Common myeloid progenitor, CD34-positive (primary cell): ENCODE results near the gene BBS9.

Source experiments
- CTCF ChIA-PET: fragments of 350-600 bp; sonication (Branson Sonifier 250); formaldehyde crosslinking; loops from one replicate; lab custom pipeline; 2021; ENCODE audit warnings: antibody characterized with exemption; lab: Charles Lee
- POLR2A ChIA-PET: fragments of 350-600 bp; sonication (Branson Sonifier 250); formaldehyde crosslinking; loops from one replicate; lab custom pipeline; 2021; ENCODE audit warnings: antibody characterized with exemption; lab: Charles Lee
- DNase-seq, 3 donors: peaks; one replicate each; pipeline versions ENCODE4 v3.0.0 to v3.0.0-alpha.2; 2013
- H3K27ac ChIP-seq, 2 experiments: 1 replicate in 1 of 2; 2 replicates in 1 of 2; pipeline ENCODE4 v1.7.0; 2013; ENCODE audit warnings: inconsistent platforms in 2 of 2, low read length in 2 of 2, mild to moderate bottlenecking in 2 of 2, low read depth in 1 of 2, moderate library complexity in 1 of 2; ENCODE audit not compliant: severe bottlenecking in 2 of 2, insufficient read depth in 1 of 2, poor library complexity in 1 of 2
- H3K27me3 ChIP-seq, 5 experiments: replicated peaks in 2 of 5; 1 replicate in 3 of 5; 2 replicates in 2 of 5; pipeline versions ENCODE4 v1.6.1 to v1.7.0; 2013; ENCODE audit warnings: low read length in 4 of 5, mild to moderate bottlenecking in 2 of 5, moderate library complexity in 2 of 5, inconsistent platforms in 1 of 5; ENCODE audit not compliant: insufficient read depth in 5 of 5, control insufficient read depth in 4 of 5
- H3K36me3 ChIP-seq, 4 experiments: 1 replicate in 2 of 4; 2 replicates in 2 of 4; pipeline versions ENCODE4 v1.6.1 to v1.7.0; 2013; ENCODE audit warnings: low read length in 3 of 4, control low read depth in 1 of 4, mild to moderate bottlenecking in 1 of 4; ENCODE audit not compliant: control insufficient read depth in 4 of 4, insufficient read depth in 4 of 4
- H3K4me1 ChIP-seq, 4 experiments: 1 replicate in 3 of 4; 2 replicates in 1 of 4; pipeline versions ENCODE4 v1.6.1 to v1.7.1; 2013; ENCODE audit warnings: low read length in 3 of 4, mild to moderate bottlenecking in 3 of 4, control low read depth in 1 of 4, inconsistent platforms in 1 of 4, moderate library complexity in 1 of 4; ENCODE audit not compliant: control insufficient read depth in 4 of 4, insufficient read depth in 4 of 4; ENCODE audit errors: control extremely low read depth in 1 of 4
- H3K4me3 ChIP-seq, 7 experiments: 1 replicate in 4 of 7; 2 replicates in 3 of 7; pipeline versions ENCODE4 v1.5.1 to v1.7.0; 2013; ENCODE audit warnings: mild to moderate bottlenecking in 7 of 7, low read length in 6 of 7, moderate library complexity in 6 of 7, inconsistent platforms in 2 of 7, low read depth in 2 of 7, control low read depth in 1 of 7; ENCODE audit not compliant: insufficient read depth in 4 of 7, control insufficient read depth in 1 of 7; ENCODE audit errors: extremely low read depth in 1 of 7
- H3K9me3 ChIP-seq, 5 experiments: 1 replicate in 4 of 5; 2 replicates in 1 of 5; pipeline versions ENCODE4 v1.6.1 to v1.7.1; 2013; ENCODE audit warnings: low read length in 4 of 5, mild to moderate bottlenecking in 2 of 5, inconsistent platforms in 1 of 5, low read depth in 1 of 5, moderate library complexity in 1 of 5; ENCODE audit not compliant: control insufficient read depth in 4 of 5, insufficient read depth in 2 of 5; ENCODE audit errors: control extremely low read depth in 1 of 5
- WGBS: methylation state at CpG from one replicate; pipeline ENCODE4 v1.1.5; 2013; ENCODE audit not compliant: insufficient coverage; 5-methylcytosine and 5-hydroxymethylcytosine counted together

Gene BBS9

GRCh38 chr7:33425929-33426678, 296.7 kb downstream of the BBS9 start:
- ChIA-PET CTCF (no interaction called here), POLR2A (no interaction called here)
- no peak overlapping the region for H3K27ac ChIP-seq
- WGBS, result no CpG with 5 or more reads among the region's 5 CpGs
- no peak overlapping the region for H3K4me3 ChIP-seq
- no peaks in the 10 kb centered on the region for H3K27me3 ChIP-seq
- no peaks in the 10 kb centered on the region for H3K4me1 ChIP-seq
- H3K9me3 ChIP-seq, result no peaks in the 10 kb centered on the region
- H3K36me3 ChIP-seq, result no peaks in the 10 kb centered on the region
- DNase-seq, result no peak

- DNase-seq, result no peak
- H3K27me3 ChIP-seq, result no peaks in the 10 kb centered on the region
- CTCF ChIA-PET, result no interaction called here
- H3K27ac ChIP-seq, result no peak overlapping the region
- POLR2A ChIA-PET, result no interaction called here
- no peaks in the 10 kb centered on the region for H3K36me3 ChIP-seq
- no peaks in the 10 kb centered on the region for H3K9me3 ChIP-seq
- H3K4me1 ChIP-seq, result no peaks in the 10 kb centered on the region
- H3K4me3 ChIP-seq, result no peak overlapping the region
Observed at GRCh38 chr7:33428415-33428814, 299.1 kb downstream of the BBS9 start.

GRCh38 chr7:33431543-33431942, 302.2 kb downstream of the BBS9 start:
- POLR2A ChIA-PET, result interaction anchor here (0.6 kb wide), 1 partner anchor 279 kb away, joined by 6 read pairs; no protein-coding TSS in a partner anchor
- CTCF ChIA-PET, result no interaction called here
- 89% methylated on average over 1 of the region's 2 CpGs for WGBS
- Histone ChIP-seq H3K4me1 (no peaks in the 10 kb centered on the region), H3K36me3 (no peaks in the 10 kb centered on the region), H3K27me3 (no peaks in the 10 kb centered on the region), H3K27ac (no peak overlapping the region), H3K9me3 (no peaks in the 10 kb centered on the region), H3K4me3 (no peak overlapping the region)
- no peak for DNase-seq

- Histone ChIP-seq H3K27ac (no peak overlapping the region), H3K27me3 (no peaks in the 10 kb centered on the region), H3K4me1 (no peaks in the 10 kb centered on the region), H3K36me3 (no peaks in the 10 kb centered on the region), H3K9me3 (no peaks in the 10 kb centered on the region), H3K4me3 (no peak overlapping the region)
- CTCF ChIA-PET, result no interaction called here
- POLR2A ChIA-PET, result no interaction called here
- DNase-seq, result no peak
- WGBS, result 100% methylated on average over 1 of the region's 1 CpG
Observed at GRCh38 chr7:33432821-33433220, 303.5 kb downstream of the BBS9 start.

- DNase-seq, result no peak
- no peaks in the 10 kb centered on the region for H3K4me1 ChIP-seq
- no CpG with 5 or more reads among the region's 2 CpGs for WGBS
- POLR2A ChIA-PET, result no interaction called here
- no peaks in the 10 kb centered on the region for H3K27me3 ChIP-seq
- no peaks in the 10 kb centered on the region for H3K9me3 ChIP-seq
- no peak overlapping the region for H3K27ac ChIP-seq
- CTCF ChIA-PET, result no interaction called here
- H3K4me3 ChIP-seq, result no peak overlapping the region
- no peaks in the 10 kb centered on the region for H3K36me3 ChIP-seq
Observed at GRCh38 chr7:33433357-33433756, 304.0 kb downstream of the BBS9 start.

- Histone ChIP-seq H3K27me3 (peaks cover 0 to 20% (median 3%) of the 10 kb centered on the region in 5 experiments), H3K4me1 (peaks cover 0 to 12% (median 8%) of the 10 kb centered on the region in 4 experiments), H3K36me3 (no peaks in the 10 kb centered on the region), H3K9me3 (no peaks in the 10 kb centered on the region), H3K4me3 (no peak overlapping the region), H3K27ac (no peak overlapping the region)
- DNase-seq, result no peak
- POLR2A ChIA-PET, result no interaction called here
- 96% methylated on average over 4 of the region's 4 CpGs for WGBS
- CTCF ChIA-PET, result no interaction called here
Observed at GRCh38 chr7:33444511-33444910, 315.1 kb downstream of the BBS9 start.

- H3K9me3 ChIP-seq, result peaks cover 0 to 4% (median 0%) of the 10 kb centered on the region in 5 experiments
- no peak overlapping the region for H3K27ac ChIP-seq
- peaks cover 0 to 29% (median 3%) of the 10 kb centered on the region in 5 experiments for H3K27me3 ChIP-seq
- DNase-seq, result no peak
- no peak overlapping the region for H3K4me3 ChIP-seq
- H3K4me1 ChIP-seq, result peaks cover 0 to 12% (median 8%) of the 10 kb centered on the region in 4 experiments
- CTCF ChIA-PET, result no interaction called here
- WGBS, result no CpG with 5 or more reads among the region's 3 CpGs
- no peaks in the 10 kb centered on the region for H3K36me3 ChIP-seq
- POLR2A ChIA-PET, result no interaction called here
Observed at GRCh38 chr7:33446551-33446950, 317.2 kb downstream of the BBS9 start.
